HG02623 (cell line): ENCODE measurements around the gene TMEM212.
"Not testable (repeated sequence)": the region's sequence is repeated elsewhere in the genome, so short reads cannot be mapped to it uniquely, and the experiment has no call there.

ENCODE experiments used
- ATAC-seq: cut with Tn5 transposase; IDR thresholded peaks from one replicate; pipeline ENCODE4 v1.9.1; 2021; ENCODE audit warnings: moderate library complexity; ENCODE audit not compliant: unreplicated experiment

Gene TMEM212

DNA sequence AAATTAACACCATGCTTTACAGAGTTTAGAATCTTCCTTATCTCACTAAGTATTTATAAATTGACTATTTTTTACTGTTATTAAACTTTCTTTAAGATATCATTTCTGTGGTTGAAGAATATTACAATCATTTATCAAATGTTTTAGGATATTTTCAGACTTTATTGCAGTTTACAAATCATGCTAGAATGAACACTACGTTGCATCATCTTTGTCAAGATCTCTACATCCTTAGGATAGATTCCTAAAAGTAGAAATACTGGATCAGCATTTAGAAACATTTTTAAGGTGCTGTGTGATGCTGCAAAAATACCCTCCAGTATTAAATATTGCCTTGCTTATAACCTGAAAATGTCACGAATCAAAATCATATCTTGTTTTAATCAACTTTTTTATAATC lies 30.3 kb upstream of the TMEM212 start:
- ATAC-seq: no peak

- no peak for ATAC-seq
These were observed 29.8 kb upstream of the TMEM212 start for GRCh38 chr3:171813278-171813896.

DNA sequence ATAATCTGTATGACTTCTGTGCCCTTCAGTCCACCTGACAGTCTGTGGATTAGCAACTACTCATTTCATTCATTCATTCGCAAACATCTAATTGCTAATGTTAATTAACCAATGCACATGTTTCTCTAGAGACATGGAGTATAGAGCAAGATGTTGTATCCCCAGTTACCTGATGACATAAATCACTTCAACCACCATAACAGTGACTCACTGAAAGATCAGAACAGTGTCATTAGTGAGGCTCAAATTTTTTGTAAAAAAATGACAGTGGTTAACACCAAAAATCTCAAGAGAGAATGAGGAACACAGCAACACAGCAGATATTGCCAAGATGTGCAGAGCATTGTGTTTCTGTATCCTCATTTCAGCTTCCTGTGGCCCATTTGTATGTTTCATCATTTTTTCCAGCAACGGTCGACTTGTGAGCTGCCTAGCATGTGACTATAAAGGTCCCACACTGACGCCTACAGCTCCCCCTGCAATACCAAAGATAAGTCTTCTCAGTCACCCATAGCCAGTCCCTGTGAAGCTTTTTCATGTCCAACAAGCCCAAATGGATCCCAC lies 29.2 kb upstream of the TMEM212 start:
- ATAC-seq: no peak

GRCh38 chr3:171814662-171815061 lies 28.5 kb upstream of the TMEM212 start:
- not testable (repeated sequence) for ATAC-seq

DNA sequence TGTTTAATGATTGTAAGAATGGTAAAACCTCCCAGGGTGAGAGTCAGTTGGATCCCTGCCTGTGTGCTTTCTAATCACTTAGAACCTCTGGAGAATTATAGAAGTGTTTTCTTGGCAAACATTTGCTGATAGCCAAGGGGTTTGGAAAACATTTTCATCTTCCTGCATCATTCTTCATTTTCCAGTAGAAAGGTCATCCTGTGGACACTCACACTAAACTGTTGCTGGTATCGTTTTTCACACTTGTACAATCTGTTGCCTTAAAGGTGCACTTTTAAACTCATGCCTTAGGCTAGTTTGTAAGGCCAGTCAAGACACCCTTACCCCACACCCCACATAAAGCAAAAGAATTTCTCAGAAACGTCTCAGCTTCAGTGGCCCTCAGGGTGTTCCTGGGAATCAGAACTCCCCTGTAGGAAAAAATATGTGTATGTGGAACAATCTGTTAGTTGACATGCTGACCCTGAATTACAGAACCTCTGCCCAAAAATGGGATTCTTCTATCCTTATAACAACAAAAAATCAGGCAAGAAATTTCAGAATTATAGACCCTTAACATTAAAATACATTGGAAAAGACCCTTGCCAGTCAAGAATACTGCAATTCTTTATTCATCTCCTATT lies 27.1 kb upstream of the TMEM212 start:
- no peak for ATAC-seq

DNA sequence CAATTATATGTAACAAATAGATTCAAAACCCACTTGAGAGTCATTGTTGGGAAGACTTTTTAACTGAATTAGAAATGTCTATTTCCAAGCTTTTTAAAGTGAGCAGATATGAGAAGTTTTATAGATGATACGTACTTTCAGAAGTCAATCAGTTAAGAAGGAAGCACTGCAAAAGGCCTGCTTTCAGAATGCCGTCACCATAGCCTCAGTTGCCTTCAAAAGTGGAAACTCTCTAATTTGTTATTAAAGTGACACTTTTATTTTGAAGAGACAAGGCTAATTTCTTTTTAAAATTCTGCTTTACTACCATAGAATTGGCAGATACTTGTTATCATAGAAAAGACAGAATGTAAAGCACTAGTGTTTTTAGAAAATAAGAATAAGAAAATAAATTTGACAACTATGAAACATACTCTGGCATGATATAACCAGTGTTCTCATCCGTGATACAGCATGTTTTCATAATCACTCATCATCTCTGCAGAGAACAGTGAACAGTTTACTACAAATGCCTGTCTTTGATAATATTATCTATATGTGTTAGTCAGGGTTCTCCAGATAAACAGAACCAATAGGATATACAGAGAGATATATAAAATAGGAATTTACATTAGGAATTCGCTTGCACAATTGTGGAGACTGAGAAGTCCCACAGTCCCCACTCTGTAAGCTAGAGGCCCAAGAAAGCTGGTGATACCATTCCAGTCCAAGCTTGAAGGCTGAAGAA lies 25.9 kb upstream of the TMEM212 start:
- no peak for ATAC-seq

GRCh38 chr3:171821044-171821443 lies 22.1 kb upstream of the TMEM212 start:
- no peak for ATAC-seq

DNA sequence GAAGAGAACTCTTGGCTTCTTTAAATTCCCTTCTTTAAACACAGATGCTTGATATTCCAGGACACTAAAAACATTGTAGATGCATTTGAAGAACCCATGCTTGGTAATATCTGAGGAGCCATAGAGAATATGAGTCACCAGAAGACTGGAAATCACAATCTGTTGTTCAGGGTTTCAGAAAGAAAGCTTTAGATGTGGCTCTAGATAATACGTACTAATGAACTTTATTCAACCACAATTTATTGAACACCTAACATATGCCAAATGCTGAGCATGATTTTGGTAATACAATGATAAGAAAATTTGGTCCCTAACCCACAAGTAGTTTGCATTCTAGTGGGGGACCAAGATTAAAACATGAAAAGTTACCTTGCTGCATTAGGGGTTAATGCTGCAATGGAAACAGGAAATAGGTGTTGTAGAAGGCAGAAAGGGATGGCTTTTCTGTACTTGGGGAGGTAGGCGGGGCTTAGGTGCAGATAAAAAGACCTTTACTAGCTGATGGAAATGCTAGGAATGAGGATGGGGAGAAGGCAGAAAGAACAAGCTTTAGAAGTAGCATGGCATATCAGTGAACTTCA lies 21.3 kb upstream of the TMEM212 start:
- no peak for ATAC-seq

DNA sequence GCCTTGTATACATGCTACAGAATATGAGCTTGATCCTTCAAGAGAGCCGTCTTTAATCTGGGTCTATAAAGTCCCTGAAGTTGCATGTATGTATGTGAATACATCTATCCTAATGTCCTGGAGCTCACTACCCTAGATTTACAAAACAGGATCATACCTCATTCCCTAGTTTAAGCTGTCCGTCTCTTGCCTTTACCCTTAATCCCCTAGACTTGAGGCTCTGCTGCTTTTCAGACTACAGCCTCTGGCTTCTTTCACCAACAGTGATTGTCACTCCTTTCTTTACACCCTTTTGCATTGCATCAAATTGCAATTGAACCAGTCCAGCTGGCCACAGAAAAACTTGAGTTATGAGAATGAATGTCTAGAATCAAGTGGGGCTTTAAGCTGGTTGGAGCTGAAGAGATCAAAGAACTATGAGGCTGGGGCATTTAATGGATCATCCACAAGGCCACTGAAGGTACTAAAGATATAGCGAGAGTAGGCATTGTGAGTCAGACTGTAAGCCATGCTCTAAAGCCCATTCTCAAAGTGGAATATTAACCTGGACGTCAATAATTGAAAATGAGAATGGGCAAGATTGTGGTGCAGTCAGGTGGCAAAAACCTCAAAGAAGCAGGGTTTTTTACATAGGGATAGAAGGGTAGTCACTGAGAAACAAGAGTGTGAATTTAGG lies 20.6 kb upstream of the TMEM212 start:
- ATAC-seq: no peak

DNA sequence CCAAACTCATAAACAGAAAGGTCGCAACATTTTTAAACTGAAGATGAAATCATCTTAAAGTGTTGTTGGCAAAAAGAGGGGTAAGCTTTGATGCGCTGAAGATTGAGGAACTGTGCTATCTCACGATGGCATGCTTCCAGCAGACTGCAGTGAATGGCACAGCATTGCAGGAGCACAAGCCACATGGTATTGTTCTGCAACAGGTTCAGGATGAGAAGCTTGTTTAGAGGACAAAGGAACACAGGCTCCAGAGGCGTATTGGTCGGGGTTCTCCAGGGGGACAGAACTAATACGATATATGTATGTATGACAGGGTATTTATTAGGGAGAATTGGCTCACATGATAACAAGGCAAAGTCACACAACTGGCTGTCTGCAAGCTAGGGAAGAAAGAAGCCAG lies 19.0 kb upstream of the TMEM212 start:
- ATAC-seq: no peak

GRCh38 chr3:171824824-171825221 lies 18.3 kb upstream of the TMEM212 start:
- ATAC-seq: no peak

GRCh38 chr3:171825222-171825828 lies 17.8 kb upstream of the TMEM212 start:
- no peak for ATAC-seq

GRCh38 chr3:171827385-171827784 lies 15.8 kb upstream of the TMEM212 start:
- no peak for ATAC-seq

DNA sequence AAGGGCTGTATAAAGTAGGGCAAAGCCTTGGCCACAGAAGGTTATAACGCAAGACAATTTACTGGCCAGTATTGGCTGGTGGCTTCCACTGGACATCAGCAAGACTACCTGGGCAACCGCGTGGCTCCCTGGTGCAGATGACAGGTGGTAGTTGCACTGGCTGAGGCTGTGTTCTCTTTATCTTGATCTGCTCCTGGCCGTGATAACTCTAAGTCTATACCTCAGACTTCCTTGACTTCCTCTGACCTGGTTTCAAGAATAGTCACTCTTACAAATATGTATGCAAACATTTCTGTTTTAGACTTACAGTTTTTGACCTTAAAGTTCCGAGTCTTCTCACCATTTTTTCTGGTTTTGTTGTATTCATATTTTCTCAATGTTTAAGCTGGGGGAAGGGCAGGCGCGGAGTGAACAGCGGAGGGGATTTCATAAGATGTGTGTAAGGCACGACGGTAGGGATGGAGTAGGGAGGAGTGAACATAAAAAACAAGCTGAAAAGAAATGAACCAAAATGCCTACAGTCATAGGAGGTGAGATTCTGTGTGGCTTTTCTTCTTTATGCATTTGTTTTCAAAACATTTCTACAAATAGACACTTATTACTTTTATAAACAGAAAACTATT lies 15.2 kb upstream of the TMEM212 start:
- no peak for ATAC-seq

GRCh38 chr3:171828902-171829770 lies 14.0 kb upstream of the TMEM212 start:
- ATAC-seq: no peak

DNA sequence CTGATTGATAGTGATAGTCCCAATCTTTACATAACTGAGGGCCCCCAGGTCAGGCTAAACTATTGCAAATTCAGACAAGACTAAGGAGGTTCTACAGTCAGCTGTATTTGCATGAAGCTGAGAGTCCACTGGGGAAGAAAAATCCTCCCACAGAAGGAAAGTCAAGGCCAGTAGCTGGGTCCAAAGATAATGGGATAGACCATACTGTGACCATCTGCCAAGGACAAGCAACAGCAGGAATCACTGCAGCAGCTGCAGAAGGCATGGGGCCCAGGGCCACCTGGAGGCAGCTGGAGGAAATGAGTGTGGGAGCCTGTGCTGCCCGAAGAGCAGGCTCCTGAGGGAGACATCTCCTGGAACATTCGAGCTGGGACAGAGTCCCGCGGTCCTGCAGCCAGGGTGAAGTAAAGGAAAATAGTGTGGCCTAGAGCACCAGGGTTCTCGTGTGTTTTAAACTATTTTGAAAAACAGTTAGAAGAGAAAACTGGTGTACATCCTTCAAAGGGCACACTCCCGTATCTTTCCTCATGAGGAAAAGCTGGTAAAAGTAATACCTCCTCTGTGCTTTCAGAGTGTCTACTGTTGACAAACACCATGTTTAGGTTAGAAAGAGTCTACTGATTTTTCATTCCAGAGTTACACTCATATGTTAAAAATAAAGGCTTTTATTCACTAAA lies 13.2 kb upstream of the TMEM212 start:
- ATAC-seq: no peak

DNA sequence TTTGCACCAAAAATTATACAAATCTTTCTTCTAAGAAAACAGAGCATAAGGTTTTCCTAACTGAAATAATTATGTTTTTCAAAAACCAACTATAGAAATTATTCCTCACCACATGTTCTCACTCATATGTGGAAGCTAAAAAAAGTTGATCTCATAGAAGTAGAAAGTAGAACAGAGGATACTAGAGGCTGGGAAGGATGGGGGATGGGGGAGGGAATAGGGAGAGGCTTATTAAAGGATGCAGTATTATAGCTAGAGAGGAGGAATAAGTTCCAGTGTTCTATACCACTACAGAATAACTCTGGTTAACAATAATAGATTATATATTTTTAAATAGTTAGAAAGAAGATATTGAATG lies 12.7 kb upstream of the TMEM212 start:
- no peak for ATAC-seq

GRCh38 chr3:171831936-171832335 lies 11.2 kb upstream of the TMEM212 start:
- no peak for ATAC-seq

DNA sequence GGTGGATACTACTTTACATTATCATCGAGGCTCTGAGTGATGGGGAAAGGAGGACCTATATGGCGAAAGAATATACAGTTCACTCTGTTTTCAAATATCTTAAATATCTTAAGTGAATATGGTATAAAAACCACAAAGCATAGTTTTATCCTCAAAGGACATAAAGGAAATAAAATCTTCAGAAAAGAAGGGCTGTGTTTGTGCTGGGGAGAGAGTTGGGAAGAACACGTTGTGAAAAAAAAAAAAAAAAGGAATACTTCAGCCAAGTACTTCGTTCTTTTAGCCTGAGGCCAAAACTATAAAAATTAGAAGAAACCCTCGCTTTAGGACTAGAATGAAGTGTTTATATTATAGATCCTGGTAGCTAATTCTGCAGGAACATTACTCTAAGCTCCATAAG lies 10.2 kb upstream of the TMEM212 start:
- no peak for ATAC-seq
